ENCODE results near the gene RERE. TPM values are rescaled to one million over a fixed set of nuclear protein-coding genes. Genes with fewer than 3 reads are reported as not detected.

RERE gene
- total RNA-seq, 6 experiments from 2014 or later = 36.5 to 41.6 (median 37.5) TPM

GRCh38 chr1:8723010-8723409, 94.4 kb downstream of the RERE start:
- H3K27me3 Mint-ChIP-seq (ENCODE audit: insufficient read depth) = peaks cover 4% of the 10 kb centered on the region; the same call in 1 of the 2 replicates
- no peaks in the 10 kb centered on the region for H3K9me3 Mint-ChIP-seq
- TF ChIP-seq CTCF (IDR thresholded peaks at IDR 0.05) = no peak
- H3K4me1 Mint-ChIP-seq (ENCODE audit: low read depth) = peaks cover 19% of the 10 kb centered on the region
- no peak overlapping the region for H3K27ac Mint-ChIP-seq
- no peak for DNase-seq
- no peaks in the 10 kb centered on the region for H3K36me3 Mint-ChIP-seq (ENCODE audit: low read depth)
- H3K4me3 Mint-ChIP-seq = no peak overlapping the region

GRCh38 chr1:8722366-8722765, 95.1 kb downstream of the RERE start:
- DNase-seq = no peak
- Mint-ChIP-seq H3K4me1 (ENCODE audit: low read depth) (peaks cover 26% of the 10 kb centered on the region), H3K27me3 (ENCODE audit: insufficient read depth) (peaks cover 4% of the 10 kb centered on the region; the same call in 1 of the 2 replicates), H3K4me3 (no peak overlapping the region), H3K27ac (no peak overlapping the region), H3K36me3 (ENCODE audit: low read depth) (no peaks in the 10 kb centered on the region), H3K9me3 (no peaks in the 10 kb centered on the region)
- no peak for TF ChIP-seq CTCF (IDR thresholded peaks at IDR 0.05)

- Mint-ChIP-seq H3K9me3 (no peaks in the 10 kb centered on the region), H3K27me3 (ENCODE audit: insufficient read depth) (peaks cover 4% of the 10 kb centered on the region; the same call in 1 of the 2 replicates), H3K4me3 (no peak overlapping the region), H3K27ac (no peak overlapping the region), H3K36me3 (ENCODE audit: low read depth) (no peaks in the 10 kb centered on the region), H3K4me1 (ENCODE audit: low read depth) (peaks cover 31% of the 10 kb centered on the region)
- DNase-seq = no peak
- no peak for TF ChIP-seq CTCF (IDR thresholded peaks at IDR 0.05)
Observed at GRCh38 chr1:8721679-8722324, 95.6 kb downstream of the RERE start.

GRCh38 chr1:8720347-8720746, 97.1 kb downstream of the RERE start:
- DNase-seq = no peak
- Mint-ChIP-seq H3K4me3 (no peak overlapping the region), H3K9me3 (no peaks in the 10 kb centered on the region), H3K27ac (no peak overlapping the region), H3K27me3 (ENCODE audit: insufficient read depth) (peaks cover 4% of the 10 kb centered on the region; the same call in 1 of the 2 replicates), H3K4me1 (ENCODE audit: low read depth) (peaks cover 31% of the 10 kb centered on the region), H3K36me3 (ENCODE audit: low read depth) (no peaks in the 10 kb centered on the region)
- TF ChIP-seq CTCF (IDR thresholded peaks at IDR 0.05) = no peak

GRCh38 chr1:8718850-8719361, 98.5 kb downstream of the RERE start:
- peaks cover 38% of the 10 kb centered on the region for H3K4me1 Mint-ChIP-seq (ENCODE audit: low read depth)
- H3K27me3 Mint-ChIP-seq (ENCODE audit: insufficient read depth) = peaks cover 4% of the 10 kb centered on the region; the same call in 1 of the 2 replicates
- DNase-seq = no peak
- no peak overlapping the region for H3K27ac Mint-ChIP-seq
- H3K9me3 Mint-ChIP-seq = no peaks in the 10 kb centered on the region
- peak; percentile 71 for TF ChIP-seq CTCF (IDR thresholded peaks at IDR 0.05)
- H3K36me3 Mint-ChIP-seq (ENCODE audit: low read depth) = no peaks in the 10 kb centered on the region
- no peak overlapping the region for H3K4me3 Mint-ChIP-seq

Data from HFFc6 (cell line).